ENCODE measurements around the gene MLKL. TPM values are rescaled to one million over a fixed set of nuclear protein-coding genes. Genes with fewer than 3 reads are reported as not detected.

MLKL gene
- polyA plus RNA-seq, 3 donors, result 33.6 to 136 (median 37.8) TPM

GRCh38 chr16:74627506-74628220, 73.0 kb downstream of the MLKL start:
- Mint-ChIP-seq H3K36me3 (peaks cover 89 to 94% of the 10 kb centered on the region in 2 donors), H3K4me3 (no peak overlapping the region), H3K9me3 (no peaks in the 10 kb centered on the region), H3K27ac (peak overlapping the region in 3 of 7 donors; percentile 21 to 71 (median 69)), H3K4me1 (no peaks in the 10 kb centered on the region), H3K27me3 (ENCODE audit: low read depth in 3 of 3) (no peaks in the 10 kb centered on the region)
- no peak for DNase-seq
- WGBS (ENCODE audit: insufficient coverage), result 100% methylated on average over 5 of the region's 6 CpGs
- Histone ChIP-seq H3K4me1 (ENCODE audit: control insufficient read depth in 1 of 2, insufficient read depth in 2 of 2, low read length in 2 of 2) (no peaks in the 10 kb centered on the region), H4K20me1 (ENCODE audit: insufficient read depth, low read length) (no peaks in the 10 kb centered on the region), H3K27me3 (ENCODE audit: control insufficient read depth in 2 of 2, insufficient read depth in 2 of 2, low read length in 2 of 2) (no peaks in the 10 kb centered on the region), H2AFZ (ENCODE audit: insufficient read depth, low read depth, low read length, poor library complexity, severe bottlenecking) (no peak overlapping the region), H3K79me2 (ENCODE audit: insufficient read depth, low read length) (no peaks in the 10 kb centered on the region), H3K9me3 (replicated peaks in 1 of 2; ENCODE audit: control insufficient read depth in 1 of 2, insufficient read depth in 1 of 2, low read length in 2 of 2) (no peaks in the 10 kb centered on the region), H3K27ac (ENCODE audit: low read depth in 1 of 2, low read length in 2 of 2) (peak overlapping the region in 1 of 2 donors; percentile 21), H3K36me3 (replicated peaks in 1 of 2; ENCODE audit: control insufficient read depth in 1 of 2, insufficient read depth in 2 of 2, low read length in 2 of 2) (peaks cover 92 to 100% of the 10 kb centered on the region in 2 donors), H3K4me3 (replicated peaks in 1 of 3; ENCODE audit: low read depth in 2 of 3, low read length in 3 of 3) (no peak overlapping the region), H3K9ac (ENCODE audit: insufficient read depth, low read length, poor library complexity, severe bottlenecking) (no peak overlapping the region), H3K4me2 (replicated peaks; ENCODE audit: extremely low read depth, low read length, poor library complexity, severe bottlenecking) (no peak overlapping the region)
- intact Hi-C loops (cut with micrococcal nuclease), result loop anchor here (10.0 kb wide), 2 partner anchors 123 to 153 kb away; no protein-coding TSS in a partner anchor
- TF ChIP-seq CTCF (IDR thresholded peaks at IDR 0.05), result no peak

DNA sequence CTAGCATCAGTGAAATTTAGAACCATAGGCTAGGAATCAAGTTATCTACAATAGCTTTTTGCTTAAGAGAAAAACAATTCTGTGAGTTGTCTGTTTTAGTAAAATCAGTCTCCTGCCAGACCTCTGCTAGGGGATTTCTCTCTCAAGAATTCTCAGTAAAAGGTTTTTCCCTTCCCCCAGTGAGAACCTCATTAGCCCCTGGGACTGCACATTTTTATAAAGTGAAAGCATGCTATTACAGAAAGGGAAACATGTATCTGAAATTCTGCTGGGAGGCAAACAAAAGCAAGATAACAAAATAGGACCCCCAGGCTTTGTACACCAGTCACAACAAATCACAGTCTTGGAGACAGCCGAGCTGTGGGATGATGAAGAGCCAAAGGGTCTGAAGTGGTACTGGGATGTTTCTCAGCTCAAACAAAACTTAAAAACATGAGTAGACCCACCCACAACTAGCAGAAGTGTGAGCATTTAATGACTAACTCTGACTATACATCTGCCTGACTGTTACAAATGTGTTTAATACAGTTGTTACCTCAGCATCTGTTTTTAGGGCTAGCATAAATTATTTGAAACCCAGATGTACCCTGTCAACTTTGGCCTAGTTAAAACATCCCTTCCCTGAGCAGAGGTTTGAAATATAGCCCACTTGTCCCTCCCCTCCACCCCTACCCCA, 73.8 kb downstream of the MLKL start:
- Histone ChIP-seq H3K36me3 (replicated peaks in 1 of 2; ENCODE audit: control insufficient read depth in 1 of 2, insufficient read depth in 2 of 2, low read length in 2 of 2) (peaks cover 92 to 100% of the 10 kb centered on the region in 2 donors), H3K4me2 (replicated peaks; ENCODE audit: extremely low read depth, low read length, poor library complexity, severe bottlenecking) (no peak overlapping the region), H3K4me1 (ENCODE audit: control insufficient read depth in 1 of 2, insufficient read depth in 2 of 2, low read length in 2 of 2) (no peaks in the 10 kb centered on the region), H3K4me3 (replicated peaks in 1 of 3; ENCODE audit: low read depth in 2 of 3, low read length in 3 of 3) (no peak overlapping the region), H3K27ac (ENCODE audit: low read depth in 1 of 2, low read length in 2 of 2) (no peak overlapping the region), H3K27me3 (ENCODE audit: control insufficient read depth in 2 of 2, insufficient read depth in 2 of 2, low read length in 2 of 2) (no peaks in the 10 kb centered on the region), H3K9me3 (replicated peaks in 1 of 2; ENCODE audit: control insufficient read depth in 1 of 2, insufficient read depth in 1 of 2, low read length in 2 of 2) (no peaks in the 10 kb centered on the region), H4K20me1 (ENCODE audit: insufficient read depth, low read length) (no peaks in the 10 kb centered on the region), H3K79me2 (ENCODE audit: insufficient read depth, low read length) (no peaks in the 10 kb centered on the region), H3K9ac (ENCODE audit: insufficient read depth, low read length, poor library complexity, severe bottlenecking) (no peak overlapping the region), H2AFZ (ENCODE audit: insufficient read depth, low read depth, low read length, poor library complexity, severe bottlenecking) (no peak overlapping the region)
- no peak for DNase-seq
- Mint-ChIP-seq H3K27me3 (ENCODE audit: low read depth in 3 of 3) (no peaks in the 10 kb centered on the region), H3K4me3 (no peak overlapping the region), H3K9me3 (no peaks in the 10 kb centered on the region), H3K4me1 (no peaks in the 10 kb centered on the region), H3K27ac (peak overlapping the region in 1 of 7 donors; percentile 17), H3K36me3 (peaks cover 90 to 95% of the 10 kb centered on the region in 2 donors)
- WGBS (ENCODE audit: insufficient coverage), result no CpG with 5 or more reads among the region's 1 CpG
- TF ChIP-seq CTCF (IDR thresholded peaks at IDR 0.05), result no peak
- intact Hi-C loops (cut with micrococcal nuclease), result loop anchor here (10.0 kb wide), 2 partner anchors 122 to 152 kb away; no protein-coding TSS in a partner anchor
